CD1c-positive myeloid dendritic cell (primary cell): Measurements from ENCODE around the gene PPFIBP2.
A peak's percentile ranks its signal among the peaks of the same experiment; 100 is the strongest.
"Not testable (repeated sequence)": the region's sequence is repeated elsewhere in the genome, so short reads cannot be mapped to it uniquely, and the experiment has no call there.

Experiments used
- DNase-seq: peaks from one replicate; pipeline ENCODE4 v3.0.0-alpha.2; 2016; ENCODE audit errors: extremely low spot score

Gene PPFIBP2

DNA sequence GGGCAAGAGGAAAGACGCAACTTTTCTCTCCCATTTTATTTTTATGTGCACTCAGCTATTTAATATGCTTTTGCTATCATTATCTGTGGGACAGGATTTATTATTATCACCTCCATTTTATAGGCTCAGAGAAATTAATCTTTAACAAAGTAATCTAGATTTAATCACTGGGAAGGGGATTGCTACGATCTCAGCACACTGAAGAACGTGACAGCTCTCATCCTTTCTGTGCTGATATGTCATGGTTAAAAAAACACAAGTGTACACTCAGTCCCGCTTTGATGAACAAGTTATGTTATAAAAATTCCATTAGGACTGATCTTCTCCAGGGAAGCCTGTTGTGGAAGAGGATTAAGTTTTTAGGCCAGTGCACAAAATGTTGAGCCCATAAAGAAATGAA is 121.9 kb downstream of the PPFIBP2 start:
- no peak for DNase-seq

DNA sequence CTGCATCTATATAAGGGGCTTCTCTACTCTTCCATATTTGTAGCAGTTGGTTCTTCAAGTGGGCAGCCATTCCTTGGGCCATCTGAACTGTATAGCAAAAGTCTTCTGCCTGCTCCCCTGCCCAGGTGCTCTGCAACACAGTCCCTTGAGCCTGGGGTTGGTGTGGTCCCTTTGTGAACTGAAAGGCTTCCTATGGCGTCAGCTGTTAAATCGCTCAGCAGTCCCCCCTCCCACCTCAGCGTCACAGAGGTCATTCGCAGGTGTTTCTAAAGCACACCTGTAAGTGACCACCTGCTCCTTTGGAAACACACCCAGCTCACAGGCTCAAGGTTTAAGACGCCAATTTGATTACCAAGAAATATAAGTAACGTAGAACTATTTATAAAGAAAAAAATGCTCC is 122.6 kb downstream of the PPFIBP2 start:
- DNase-seq = no peak

DNA sequence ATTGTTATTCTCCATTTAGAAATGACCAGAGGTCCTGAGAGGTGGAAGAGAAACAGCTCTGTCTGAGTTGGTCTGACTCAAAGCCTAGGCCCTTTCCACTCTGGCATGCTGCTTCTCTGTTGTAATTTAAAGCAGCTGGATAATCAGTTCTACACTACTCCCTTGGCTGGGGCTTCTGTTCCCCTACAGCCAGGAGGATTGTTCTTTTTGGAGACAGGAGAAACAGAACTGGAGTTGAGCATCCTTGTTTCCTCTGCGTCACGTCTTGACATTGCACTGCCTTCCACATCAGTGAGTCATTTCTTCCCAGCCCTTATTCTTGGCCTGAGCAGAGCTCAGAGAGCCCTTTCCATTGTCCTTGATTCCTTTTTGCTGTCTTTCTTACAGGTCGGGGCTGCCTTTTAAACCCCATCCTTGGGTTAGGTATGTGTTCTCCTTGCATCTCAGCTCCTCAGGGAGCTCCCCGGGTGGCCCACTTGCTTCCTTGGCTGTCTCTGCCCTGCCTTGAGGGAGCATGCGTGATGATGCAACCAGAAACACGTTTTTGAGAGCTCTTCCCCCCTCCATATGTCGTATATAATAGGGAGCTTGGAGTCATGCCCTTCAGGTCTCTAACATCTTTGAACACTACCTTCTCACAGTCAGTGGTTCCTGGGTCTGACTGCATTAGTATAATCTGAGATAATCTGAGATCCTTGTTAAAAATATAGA is 123.8 kb downstream of the PPFIBP2 start:
- DNase-seq = no peak

DNA sequence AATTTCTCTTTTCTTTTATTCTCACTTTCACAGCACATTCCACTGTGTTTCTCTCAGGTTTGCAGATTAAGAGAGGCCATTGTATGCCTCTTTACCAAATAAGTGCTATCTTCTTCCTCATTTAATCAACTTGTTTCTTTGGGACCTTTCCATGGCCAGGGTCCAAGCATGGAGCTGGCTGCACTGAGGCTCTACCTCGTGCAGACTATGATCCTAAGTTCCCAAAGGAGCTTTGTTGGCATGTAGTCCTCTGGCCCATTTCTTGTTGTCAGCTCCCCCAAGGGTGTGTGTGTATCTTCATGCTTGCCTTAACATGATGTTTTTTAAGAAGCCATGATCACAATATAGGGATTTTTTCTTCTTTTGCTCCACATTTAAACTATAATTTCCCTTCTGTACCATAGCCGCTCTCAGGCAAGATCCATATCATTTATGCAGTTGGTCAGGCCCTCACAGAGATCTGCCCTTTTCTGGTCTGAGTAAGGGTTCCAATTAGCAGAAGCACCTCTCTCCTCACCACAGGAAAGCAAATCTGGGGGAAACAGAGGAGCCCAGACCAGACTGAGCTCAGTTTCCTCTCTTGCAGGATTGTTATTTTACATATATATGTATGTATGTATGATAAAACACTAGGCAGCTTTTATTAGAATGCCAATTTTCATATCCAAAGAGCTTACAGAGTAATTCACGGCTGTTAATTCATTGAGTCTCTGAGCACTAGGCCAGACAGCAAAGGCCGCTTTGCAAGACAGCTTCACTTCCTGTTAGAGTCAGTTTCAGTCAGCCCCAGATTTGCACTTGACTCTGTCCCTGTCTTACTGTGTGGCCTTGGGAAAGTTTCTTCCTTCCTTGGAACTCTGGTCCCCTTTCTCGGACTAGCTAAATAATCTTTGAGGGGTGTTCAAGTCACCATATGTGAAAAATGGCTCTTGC is 125.2 kb downstream of the PPFIBP2 start:
- no peak for DNase-seq

DNA sequence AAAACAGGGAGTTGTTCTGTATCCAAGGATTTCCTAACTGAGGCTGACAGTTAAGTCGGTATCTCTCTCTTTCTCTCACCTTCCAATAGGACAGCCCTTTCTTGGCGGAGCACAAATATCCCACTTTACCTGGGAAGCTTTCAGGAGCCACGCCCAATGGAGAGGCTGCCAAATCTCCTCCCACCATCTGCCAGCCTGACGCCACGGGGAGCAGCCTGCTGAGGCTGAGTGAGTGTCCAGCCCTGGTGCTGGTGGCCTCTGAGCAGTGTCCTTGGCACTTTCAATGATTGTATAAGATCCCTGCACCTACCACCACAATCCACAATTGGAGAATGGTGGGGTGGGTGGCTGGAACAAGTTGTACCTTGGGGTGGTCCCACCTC is 125.8 kb downstream of the PPFIBP2 start:
- DNase-seq = no peak

DNA sequence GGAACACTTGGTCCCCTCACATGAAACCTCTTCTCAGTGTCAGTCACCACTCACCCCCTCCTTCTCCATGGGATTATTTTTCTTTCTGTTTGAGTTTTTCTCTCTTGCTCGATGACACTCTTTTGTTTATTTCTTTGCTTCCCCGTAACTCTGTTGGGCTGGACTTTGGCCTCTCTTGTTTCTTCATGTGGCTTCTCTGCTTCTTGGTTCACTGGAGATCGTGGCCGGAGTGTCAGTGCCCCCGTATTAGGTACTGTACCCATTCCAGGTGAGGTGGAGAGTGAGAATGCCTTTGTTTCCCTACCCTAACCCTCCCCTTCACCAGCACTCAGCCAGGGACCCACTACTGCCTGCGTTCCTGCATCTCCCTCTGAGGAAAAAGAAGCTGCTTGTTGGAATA is 127.0 kb downstream of the PPFIBP2 start:
- no peak for DNase-seq

DNA sequence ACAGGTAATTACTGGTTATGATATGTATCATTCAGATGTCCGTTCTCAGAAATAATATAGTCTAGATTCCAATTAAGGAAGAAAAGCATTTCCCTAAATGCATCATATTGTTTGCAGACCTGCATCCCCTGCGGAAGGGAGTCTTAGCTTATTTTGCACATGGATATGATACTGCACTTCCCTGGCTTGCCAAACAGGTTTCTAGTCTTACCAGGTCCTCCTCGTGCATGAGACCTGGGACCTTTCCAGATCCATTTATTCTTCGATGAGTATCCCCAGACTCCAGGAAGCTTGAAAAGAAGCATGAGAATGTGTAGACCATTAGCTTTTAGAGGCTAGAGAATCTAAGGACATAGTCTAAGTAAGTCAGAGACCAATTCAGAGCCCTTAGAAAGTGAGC is 128.9 kb downstream of the PPFIBP2 start:
- no peak for DNase-seq

DNA sequence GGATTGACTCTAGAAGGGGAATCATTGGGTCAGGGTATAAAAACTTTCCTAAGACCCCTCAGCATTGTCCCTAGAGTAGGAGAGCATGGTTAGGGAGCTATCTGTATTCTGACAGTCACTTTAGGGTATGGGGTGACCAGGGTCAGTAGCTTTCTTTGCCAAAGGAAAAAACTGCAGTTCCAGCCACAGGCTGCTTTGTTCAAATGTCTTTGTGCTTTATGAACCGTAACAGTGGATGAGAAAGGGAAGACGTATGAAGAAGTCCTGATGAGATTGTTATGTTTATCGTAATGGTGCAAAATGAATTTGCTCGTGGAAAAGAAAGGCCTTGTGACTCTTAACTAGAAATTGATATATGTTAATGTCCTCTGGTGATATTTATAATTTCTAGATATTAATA is 129.5 kb downstream of the PPFIBP2 start:
- DNase-seq = no peak

DNA sequence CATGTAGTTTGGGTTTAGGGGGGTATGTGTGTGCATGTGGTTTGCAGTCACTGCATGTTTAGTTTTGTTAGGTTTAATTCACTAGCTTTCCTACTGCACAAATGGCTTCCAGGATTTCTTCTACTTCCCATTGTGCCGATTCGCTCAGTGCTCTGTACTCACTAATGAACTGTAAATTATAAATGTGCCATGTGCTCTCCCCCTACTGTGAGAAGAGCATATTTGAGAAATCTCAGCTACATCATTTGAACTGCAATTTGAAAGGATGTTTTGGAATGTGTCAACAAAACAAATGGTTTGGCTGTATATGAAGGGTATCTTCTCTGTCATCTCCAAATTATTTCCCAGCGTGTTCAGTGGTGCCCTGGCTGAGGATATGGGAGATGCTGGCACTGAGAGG is 131.4 kb downstream of the PPFIBP2 start:
- no peak for DNase-seq

DNA sequence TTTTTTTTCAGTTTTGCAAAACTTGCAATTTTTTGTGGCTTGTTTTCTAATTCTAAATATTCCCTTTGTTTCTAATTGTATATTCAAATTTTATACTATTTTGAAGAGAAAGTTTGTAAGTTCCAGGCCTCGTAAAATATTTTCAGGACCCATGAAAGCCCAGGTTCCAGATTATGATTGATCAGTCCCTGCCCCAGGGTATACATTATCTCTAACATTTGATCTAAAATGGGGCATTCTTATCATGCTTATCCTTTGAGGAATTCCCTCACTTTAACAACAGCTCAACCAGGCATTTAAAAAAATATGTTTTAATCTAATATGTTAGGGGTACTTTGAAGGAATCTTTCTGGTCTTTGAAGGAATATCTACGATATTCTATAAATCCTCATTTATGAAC is 133.1 kb downstream of the PPFIBP2 start:
- DNase-seq = no peak

DNA sequence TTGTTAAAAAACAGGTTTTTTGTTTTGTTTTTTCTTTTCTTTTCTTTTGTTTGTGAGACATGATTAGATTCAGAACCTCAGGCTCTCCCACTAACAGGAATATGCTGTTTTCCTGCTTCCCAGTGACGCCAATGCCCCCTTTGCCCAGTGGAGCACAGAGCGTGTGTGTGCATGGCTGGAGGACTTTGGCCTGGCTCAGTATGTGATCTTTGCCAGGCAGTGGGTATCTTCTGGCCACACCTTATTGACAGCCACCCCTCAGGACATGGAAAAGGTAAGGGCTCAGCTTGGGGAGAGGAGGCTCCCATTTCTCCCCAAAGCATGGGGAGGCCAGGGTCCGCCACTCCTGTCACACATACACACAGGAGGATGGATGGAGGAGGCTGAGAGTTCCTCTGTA is 134.5 kb downstream of the PPFIBP2 start:
- no peak for DNase-seq

DNA sequence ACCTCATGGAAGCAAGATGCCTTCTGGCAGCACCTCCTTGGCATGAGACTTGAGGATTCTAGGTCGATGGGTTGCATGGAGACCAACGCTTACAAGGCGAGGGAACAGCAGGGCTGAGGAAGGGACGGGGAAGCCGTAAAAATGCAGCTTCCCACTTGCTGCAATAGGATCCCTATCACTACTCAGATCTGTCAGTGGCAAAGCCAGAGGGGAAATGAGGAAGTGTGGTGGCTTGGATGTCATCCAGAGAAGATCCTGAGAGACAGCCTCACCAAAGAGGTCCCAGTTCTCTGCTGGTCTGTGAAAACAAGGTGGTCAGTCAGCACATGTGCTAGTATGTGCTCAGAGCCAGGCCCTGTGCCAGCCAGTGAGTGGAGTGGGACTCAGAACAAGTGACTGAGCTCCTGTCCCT is 137.3 kb downstream of the PPFIBP2 start:
- peak; percentile 19 for DNase-seq

DNA sequence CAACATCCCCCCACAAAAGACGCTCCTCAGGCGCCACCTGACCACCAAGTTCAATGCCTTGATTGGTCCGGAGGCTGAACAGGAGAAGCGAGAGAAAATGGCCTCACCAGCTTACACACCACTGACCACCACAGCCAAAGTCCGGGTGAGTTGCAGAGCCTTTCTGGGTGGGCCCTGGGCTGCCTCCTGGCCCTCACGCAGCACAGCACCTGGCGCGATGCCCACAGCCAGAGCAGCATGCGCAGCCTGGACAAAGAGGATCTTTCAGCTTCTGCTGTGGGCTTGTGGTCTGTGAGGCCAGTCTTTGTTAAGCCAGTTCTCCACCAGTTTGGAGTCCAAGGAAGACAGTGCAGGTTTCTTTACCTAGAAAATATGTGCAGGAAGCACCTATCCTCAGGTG is 137.9 kb downstream of the PPFIBP2 start:
- DNase-seq = no peak

DNA sequence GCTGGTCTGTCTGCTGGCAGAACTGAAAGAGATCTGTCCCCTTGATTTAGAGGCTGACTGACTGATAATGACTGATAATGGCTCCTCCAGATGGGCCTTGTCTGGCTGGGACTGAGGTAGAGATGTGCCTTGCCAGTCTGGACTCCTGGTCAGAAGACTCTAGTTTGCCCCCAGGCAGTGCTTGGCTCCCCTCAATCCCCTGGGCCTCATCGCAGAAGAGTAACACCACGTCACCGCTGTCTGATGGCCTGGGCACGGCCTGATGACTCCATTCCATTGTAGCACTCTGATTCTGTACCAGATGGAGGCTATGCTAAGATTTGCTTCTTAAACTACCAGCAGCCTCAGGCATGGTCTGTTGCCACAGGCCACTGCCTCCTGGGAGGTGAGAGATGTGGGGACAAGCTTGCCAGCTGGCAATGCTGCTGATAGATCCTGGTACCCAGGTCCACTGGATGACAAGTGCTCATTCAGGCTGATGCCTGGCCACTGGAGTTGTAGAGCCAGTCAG is 140.5 kb downstream of the PPFIBP2 start:
- DNase-seq = no peak

DNA sequence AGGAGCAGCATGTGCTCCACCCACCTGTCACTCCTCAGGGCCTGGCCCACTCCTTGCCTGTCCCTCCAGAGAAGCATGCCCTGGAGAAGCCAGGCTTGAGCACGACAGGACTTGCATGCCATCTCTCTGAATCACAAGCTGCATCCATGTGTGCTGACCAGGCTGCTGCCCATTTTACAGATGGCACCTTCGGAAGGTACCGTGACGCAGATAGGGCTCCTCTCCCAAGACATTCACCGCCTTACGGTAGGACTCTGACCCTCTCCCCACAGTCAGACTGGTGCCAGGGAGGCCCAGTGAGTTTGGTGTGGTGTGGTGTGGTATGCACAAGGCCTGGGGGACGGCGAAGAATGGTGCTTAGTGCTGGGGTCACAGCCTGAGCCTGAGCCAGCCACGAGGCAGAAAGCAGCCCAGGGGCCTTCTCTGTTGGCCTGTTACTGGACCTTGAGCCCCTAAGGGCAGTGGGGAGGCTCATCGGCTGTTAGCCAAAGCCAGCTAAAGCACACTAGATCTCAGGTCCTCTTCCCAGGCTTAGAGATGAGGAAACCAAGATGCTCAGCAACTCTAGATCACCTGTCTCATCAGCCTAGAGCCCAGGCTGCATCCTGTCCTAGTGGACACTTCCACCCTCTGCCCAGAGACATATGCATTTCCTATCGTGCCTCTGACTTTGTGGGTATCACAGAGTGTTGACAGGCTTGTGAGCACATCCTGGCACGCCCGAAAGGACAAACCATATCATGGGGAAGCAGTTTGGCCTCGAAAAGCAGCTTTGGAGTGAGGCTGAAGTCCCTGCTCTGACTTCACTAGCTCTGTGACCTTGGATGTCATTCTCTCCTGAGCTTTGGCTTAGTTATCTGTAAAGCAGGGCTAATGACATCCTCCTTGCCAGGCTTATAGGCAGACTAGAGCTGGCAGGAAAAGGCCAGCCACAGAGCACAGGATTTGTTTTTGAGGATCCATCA is 141.7 kb downstream of the PPFIBP2 start:
- DNase-seq = no peak

DNA sequence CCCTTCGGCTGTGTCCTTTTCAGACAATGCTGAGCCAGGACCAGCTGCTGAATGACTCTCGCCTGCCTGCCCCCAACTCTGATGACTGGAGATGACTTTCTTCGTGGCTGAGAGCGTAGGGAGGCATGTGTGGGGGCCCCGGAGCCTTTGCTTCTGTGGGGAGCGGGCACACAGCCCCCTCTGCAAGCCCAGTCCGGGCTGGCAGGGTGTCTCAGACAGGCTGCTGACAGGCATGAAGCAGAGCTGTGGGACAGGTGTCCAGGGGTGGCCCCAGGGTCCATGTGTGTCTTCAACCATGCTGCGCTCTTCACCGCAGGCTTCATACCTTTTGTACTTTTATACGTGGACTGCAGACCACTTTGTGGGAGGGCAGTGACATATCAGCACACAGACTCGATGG is 142.9 kb downstream of the PPFIBP2 start:
- no peak for DNase-seq

DNA sequence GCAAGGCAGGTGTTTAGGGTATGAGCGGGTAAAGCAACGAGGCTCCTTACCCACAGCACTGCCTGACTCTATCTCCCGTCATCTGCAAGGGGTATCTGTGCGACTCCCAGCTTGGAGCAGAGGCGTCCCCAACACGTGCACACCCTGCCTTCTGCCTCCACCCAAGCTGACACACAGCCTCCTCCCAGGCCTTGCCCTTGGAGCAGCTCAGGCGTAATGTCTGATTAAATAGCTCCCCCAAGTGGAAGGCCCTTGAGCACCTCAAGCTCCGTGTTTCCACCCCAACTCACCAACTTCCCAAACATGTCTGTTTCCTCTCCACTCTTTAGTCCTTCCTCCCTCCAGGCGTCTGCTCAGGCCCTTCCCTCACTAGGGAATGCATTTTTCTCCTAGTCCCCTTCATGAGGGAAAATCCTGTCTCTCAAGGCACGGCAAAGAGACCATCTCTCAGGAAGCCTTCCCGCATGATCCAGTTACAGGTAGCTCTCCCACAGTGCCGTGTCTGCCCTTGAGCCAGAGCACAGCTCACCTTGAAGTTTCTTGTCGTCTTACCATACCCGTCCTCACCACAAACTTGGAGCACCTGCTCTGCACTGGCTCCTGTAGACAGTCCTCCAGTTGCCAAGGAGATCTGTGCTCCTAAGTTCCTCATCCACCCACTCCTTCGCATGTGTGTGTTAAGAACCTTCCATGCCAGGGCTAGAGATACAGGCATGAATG is 143.7 kb downstream of the PPFIBP2 start:
- DNase-seq = peak; percentile 38

DNA sequence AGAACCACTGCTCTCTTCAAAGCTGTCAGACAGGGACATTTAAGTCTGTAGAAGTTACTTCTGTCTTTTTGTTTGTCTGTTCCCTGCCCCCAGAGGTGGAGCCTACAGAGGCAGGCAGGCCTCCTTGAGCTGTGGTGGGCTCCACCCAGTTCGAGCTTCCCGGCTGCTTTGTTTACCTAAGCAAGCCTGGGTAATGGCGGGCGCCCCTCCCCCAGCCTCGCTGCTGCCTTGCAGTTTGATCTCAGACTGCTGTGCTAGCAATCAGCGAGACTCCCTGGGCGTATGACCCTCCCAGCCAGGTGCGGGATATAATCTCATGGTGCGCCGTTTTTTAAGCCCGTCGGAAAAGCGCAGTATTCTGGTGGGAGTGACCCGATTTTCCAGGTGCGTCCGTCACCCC is 149.7 kb downstream of the PPFIBP2 start:
- not testable (repeated sequence) for DNase-seq

DNA sequence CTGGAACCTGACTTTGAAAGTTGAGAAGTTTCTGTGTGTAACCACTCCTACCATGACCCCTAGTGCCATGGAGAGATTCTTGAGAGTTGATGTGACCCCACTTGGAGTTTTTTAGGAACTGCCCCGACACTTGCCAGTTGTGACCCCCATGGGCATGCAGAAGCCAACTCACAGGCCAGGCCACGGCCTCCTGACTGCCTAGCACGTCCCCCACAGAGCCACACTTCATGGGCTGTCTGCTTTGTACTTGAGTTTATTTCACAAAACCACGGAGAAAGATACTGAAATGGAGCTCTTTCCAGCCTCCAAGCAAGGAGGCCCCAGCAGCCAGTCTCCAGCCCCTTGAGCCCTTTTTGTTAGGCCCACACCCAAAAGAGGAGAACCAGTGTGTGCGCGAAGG is 151.1 kb downstream of the PPFIBP2 start:
- no peak for DNase-seq

DNA sequence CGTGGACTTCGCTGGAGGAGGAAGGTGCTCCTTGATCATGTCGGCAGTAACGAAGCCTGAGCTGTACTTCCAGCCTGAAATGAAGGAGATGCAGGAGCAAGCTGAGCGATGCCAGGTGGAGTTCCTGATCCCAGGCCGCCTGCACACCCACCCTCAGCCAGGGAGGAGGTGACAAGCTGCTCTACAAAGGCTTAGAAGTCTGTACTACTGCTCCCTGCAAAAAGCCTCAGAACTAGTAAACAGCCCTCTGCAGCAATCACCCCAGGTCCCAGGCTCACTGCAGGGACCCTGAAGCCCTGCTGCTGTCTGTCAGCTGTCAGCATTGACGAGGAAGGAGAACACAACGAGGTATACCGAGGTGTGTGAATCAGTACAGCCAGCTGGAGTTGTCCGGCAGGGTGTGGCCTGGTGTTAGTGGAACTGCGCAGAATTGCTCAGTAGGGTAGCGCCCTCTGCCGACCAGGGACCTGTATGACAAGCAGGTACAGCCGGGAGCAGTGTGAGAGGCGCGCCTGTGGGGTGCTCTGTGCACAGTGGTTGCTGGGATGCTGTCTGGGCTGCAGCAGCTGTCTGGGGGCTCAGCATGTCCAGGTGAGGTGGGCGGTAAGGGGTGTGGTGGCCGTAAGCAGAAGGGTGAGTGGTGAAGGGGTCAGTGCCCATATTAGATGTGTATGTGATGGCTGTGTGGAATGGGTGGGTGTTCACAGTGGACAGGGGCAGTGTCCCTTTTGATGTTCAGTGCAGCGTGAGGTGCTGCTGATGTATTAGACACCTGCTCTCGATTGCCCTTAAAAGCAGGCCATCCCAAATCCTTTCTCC is 151.9 kb downstream of the PPFIBP2 start:
- DNase-seq = peak; percentile 74
